HG02981 (cell line): ENCODE data around the gene OPCML.

Experiments
- ATAC-seq: cut with Tn5 transposase; IDR thresholded peaks from one replicate; pipeline ENCODE4 v1.9.1; 2021; ENCODE audit warnings: mild to moderate bottlenecking, moderate library complexity; ENCODE audit not compliant: unreplicated experiment

Gene OPCML

GRCh38 chr11:132911186-132911585 is 621.1 kb downstream of the OPCML start:
- ATAC-seq: no peak

GRCh38 chr11:132910011-132910760 is 622.1 kb downstream of the OPCML start:
- no peak for ATAC-seq

- no peak for ATAC-seq
These were observed 623.2 kb downstream of the OPCML start for GRCh38 chr11:132909021-132909606.

- no peak for ATAC-seq
These were observed 623.9 kb downstream of the OPCML start for GRCh38 chr11:132908414-132908810.

GRCh38 chr11:132907651-132908413 is 624.5 kb downstream of the OPCML start:
- no peak for ATAC-seq

- no peak for ATAC-seq
These were observed 627.7 kb downstream of the OPCML start for GRCh38 chr11:132904607-132905006.

- no peak for ATAC-seq
These were observed 628.2 kb downstream of the OPCML start for GRCh38 chr11:132904091-132904490.

- no peak for ATAC-seq
These were observed 630.4 kb downstream of the OPCML start for GRCh38 chr11:132901638-132902471.

- ATAC-seq: no peak
These were observed 633.6 kb downstream of the OPCML start for GRCh38 chr11:132898676-132899075.

- no peak for ATAC-seq
These were observed 634.3 kb downstream of the OPCML start for GRCh38 chr11:132898021-132898420.

- ATAC-seq: no peak
These were observed 637.0 kb downstream of the OPCML start for GRCh38 chr11:132895340-132895739.

GRCh38 chr11:132894606-132895005 is 637.7 kb downstream of the OPCML start:
- ATAC-seq: no peak

GRCh38 chr11:132892876-132893275 is 639.4 kb downstream of the OPCML start:
- no peak for ATAC-seq

- no peak for ATAC-seq
These were observed 644.1 kb downstream of the OPCML start for GRCh38 chr11:132888226-132888625.

GRCh38 chr11:132886335-132886734 is 646.0 kb downstream of the OPCML start:
- ATAC-seq: no peak

GRCh38 chr11:132883241-132883640 is 649.1 kb downstream of the OPCML start:
- ATAC-seq: no peak

- ATAC-seq: no peak
These were observed 650.7 kb downstream of the OPCML start for GRCh38 chr11:132881622-132882021.

- ATAC-seq: no peak
These were observed 654.2 kb downstream of the OPCML start for GRCh38 chr11:132878111-132878510.

GRCh38 chr11:132876705-132877104 is 655.6 kb downstream of the OPCML start:
- no peak for ATAC-seq

- ATAC-seq: no peak
These were observed 656.1 kb downstream of the OPCML start for GRCh38 chr11:132876239-132876638.

- ATAC-seq: no peak
These were observed 657.7 kb downstream of the OPCML start for GRCh38 chr11:132874638-132875037.
